Measurements from ENCODE around the gene ZZZ3.
"Not testable (repeated sequence)": the region's sequence is repeated elsewhere in the genome, so short reads cannot be mapped to it uniquely, and the experiment has no call there.

ZZZ3 gene

GRCh38 chr1:77668924-77669449 is 13.5 kb downstream of the ZZZ3 start:
- DNase-seq, result no peak

- DNase-seq, result no peak
These were observed 17.4 kb downstream of the ZZZ3 start for GRCh38 chr1:77664939-77665516.

- no peak for DNase-seq
These were observed 20.8 kb downstream of the ZZZ3 start for GRCh38 chr1:77661696-77662095.

GRCh38 chr1:77659879-77660593 is 22.4 kb downstream of the ZZZ3 start:
- no peak for DNase-seq

GRCh38 chr1:77658271-77658670 is 24.2 kb downstream of the ZZZ3 start:
- DNase-seq, result no peak

GRCh38 chr1:77655431-77655974 is 27.0 kb downstream of the ZZZ3 start:
- DNase-seq, result no peak

- DNase-seq, result no peak
These were observed 29.4 kb downstream of the ZZZ3 start for GRCh38 chr1:77652970-77653516.

- no peak for DNase-seq
These were observed 30.2 kb downstream of the ZZZ3 start for GRCh38 chr1:77652268-77652667.

GRCh38 chr1:77649127-77649526 is 33.3 kb downstream of the ZZZ3 start:
- no peak for DNase-seq

- DNase-seq, result not testable (repeated sequence)
These were observed 36.2 kb downstream of the ZZZ3 start for GRCh38 chr1:77646224-77646623.

GRCh38 chr1:77643456-77643855 is 39.0 kb downstream of the ZZZ3 start:
- DNase-seq, result no peak

- no peak for DNase-seq
These were observed 39.5 kb downstream of the ZZZ3 start for GRCh38 chr1:77642941-77643340.

GRCh38 chr1:77642196-77642595 is 40.3 kb downstream of the ZZZ3 start:
- no peak for DNase-seq

GRCh38 chr1:77639557-77640069 is 42.8 kb downstream of the ZZZ3 start:
- DNase-seq, result no peak

GRCh38 chr1:77639056-77639455 is 43.4 kb downstream of the ZZZ3 start:
- no peak for DNase-seq

GRCh38 chr1:77636864-77637263 is 45.6 kb downstream of the ZZZ3 start:
- no peak for DNase-seq

Measured in bone marrow (tissue), 2 donors.